GM21447 (cell line): ENCODE measurements around the gene TMEM263.
"Not testable (repeated sequence)": the region's sequence is repeated elsewhere in the genome, so short reads cannot be mapped to it uniquely, and the experiment has no call there.

ENCODE experiments used
- ATAC-seq: cut with Tn5 transposase; IDR thresholded peaks from one replicate; pipeline ENCODE4 v1.9.1; 2021; ENCODE audit not compliant: unreplicated experiment

TMEM263 gene

GRCh38 chr12:106955377-106956047 is at the start of gene TMEM263:
Gene TMEM263, plus strand, starts transcription at chr12:106955907. Its CDS starts 11,210 bp downstream, at chr12:106967117.
- ATAC-seq, result peak; percentile 65

- ATAC-seq, result no peak
Measured at GRCh38 chr12:106906715-106907114, 49.0 kb upstream of the TMEM263 start.

GRCh38 chr12:106907411-106907810 is 48.3 kb upstream of the TMEM263 start:
- ATAC-seq, result no peak

DNA sequence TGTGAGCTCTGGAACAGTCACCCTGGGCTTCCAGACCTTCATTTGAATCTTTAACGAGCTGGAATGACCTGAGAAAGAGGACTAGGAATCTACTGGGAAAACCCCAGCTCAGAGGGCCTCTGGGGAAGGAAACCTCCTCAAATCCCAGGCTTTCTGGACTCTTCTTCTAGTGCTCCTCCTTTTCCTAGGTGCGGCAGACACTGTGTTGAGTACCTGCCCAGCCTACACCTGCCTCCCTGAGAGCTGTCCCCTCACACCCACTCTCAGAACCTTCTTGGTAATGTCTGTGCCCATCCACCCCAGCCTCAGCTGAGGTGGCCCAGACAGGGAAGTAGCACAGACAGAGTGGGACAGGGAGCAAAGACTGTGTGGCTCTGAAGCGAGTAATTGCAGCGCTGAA is 47.9 kb upstream of the TMEM263 start:
- no peak for ATAC-seq

DNA sequence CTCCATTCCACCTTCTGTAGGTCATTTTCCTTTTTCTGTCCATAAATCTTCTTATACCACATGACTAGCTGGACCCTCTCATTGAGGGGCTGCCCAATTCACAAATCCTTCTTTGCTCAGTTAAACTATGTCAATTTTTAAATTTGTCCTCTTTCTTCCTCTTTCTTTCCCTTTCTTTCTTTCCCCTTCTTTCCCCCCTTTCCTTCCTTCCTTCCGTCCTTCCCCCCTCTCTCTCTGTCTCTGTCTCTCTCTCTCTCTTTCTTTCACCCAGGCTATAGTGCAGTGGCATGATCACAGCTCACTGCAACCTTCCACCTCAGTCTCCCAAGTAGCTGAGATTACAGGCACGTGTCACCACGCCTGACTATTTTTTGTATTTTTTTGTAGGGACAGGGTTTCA is 47.1 kb upstream of the TMEM263 start:
- no peak for ATAC-seq

GRCh38 chr12:106910202-106910601 is 45.5 kb upstream of the TMEM263 start:
- peak; percentile 56 for ATAC-seq

GRCh38 chr12:106911581-106911980 is 44.1 kb upstream of the TMEM263 start:
- ATAC-seq, result no peak

GRCh38 chr12:106913456-106913855 is 42.3 kb upstream of the TMEM263 start:
- no peak for ATAC-seq

- peak; percentile 77 for ATAC-seq
Measured at GRCh38 chr12:106914796-106915634, 40.7 kb upstream of the TMEM263 start.

- ATAC-seq, result peak; percentile 14
Measured at GRCh38 chr12:106915635-106916026, 40.1 kb upstream of the TMEM263 start.

- ATAC-seq, result no peak
Measured at GRCh38 chr12:106917503-106917902, 38.2 kb upstream of the TMEM263 start.

DNA sequence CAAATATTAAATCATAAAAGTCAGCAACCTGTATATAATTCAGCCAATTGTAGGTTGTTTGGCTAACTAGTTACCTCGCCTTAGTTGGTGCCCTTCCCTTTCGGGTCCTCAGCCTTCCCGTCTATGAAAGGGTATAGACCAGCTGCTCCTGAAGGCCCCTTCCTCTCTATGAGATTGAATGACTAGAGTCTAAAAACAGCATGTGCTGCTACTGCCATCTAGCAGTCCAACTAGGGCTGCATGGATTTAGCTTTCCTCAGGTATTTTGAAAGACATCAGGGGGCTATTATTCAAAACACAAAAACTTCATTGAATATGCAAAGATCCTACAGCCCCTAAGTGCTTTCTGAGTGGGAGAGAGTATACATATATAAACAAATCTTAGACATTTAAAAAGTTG is 37.0 kb upstream of the TMEM263 start:
- no peak for ATAC-seq

DNA sequence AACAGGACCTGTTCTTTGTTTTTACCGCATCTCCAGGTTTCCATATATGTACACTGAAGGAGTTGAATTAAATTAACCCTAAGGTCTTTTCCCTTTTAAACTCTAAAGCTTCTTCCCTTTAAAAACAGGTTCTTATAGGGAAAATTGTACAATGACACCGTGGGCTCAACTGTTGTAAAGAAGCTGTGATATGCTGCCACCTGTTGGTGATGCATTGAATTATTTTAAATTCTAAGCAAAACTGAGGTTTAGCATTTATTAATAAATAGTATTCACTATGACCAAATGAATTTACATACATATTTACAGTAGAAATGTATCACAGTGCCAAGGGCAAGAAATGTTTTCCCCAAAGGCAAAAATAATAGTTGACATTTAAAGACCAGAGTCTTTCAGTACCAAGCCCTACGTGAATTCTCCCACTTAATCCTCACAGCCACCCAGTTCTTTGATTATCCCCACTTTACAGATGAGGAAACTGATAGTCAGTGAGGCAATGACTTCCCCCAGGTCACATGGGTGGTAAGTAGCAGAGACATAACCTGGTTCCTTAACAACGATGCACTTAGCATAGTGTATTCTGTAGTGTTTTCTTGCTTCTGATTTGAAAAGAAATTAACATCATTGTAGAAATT is 35.7 kb upstream of the TMEM263 start:
- ATAC-seq, result no peak

- ATAC-seq, result not testable (repeated sequence)
Measured at GRCh38 chr12:106921976-106922375, 33.7 kb upstream of the TMEM263 start.

- not testable (repeated sequence) for ATAC-seq
Measured at GRCh38 chr12:106923594-106923993, 32.1 kb upstream of the TMEM263 start.

DNA sequence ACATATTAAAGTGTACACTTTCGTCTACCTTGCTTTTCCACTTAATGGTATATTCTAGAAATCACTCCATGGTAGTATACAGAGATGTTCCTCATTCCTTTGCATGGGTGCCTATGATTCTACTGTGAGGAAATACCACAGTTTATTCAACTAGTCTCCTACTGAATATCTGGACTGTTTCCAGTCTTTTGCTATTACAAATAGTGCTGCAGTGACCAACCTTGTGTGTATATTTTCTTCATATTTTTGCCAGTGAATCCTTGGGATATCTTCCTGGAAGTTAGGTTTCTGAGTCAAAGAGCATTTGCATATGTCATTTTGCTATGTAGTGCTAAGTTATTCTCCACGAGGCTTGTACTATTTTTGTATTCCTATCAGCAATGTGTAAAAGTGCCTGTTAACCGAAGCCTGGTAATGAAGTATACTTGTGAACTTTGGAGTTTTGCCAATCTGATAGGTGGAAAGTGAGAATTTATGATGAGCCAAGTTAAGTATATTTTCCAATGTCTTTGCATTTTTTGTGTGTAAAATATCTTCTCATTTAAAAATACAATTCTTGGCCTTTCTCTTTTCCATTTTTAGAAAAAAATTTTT is 31.3 kb upstream of the TMEM263 start:
- no peak for ATAC-seq

GRCh38 chr12:106926657-106927056 is 29.1 kb upstream of the TMEM263 start:
- no peak for ATAC-seq

DNA sequence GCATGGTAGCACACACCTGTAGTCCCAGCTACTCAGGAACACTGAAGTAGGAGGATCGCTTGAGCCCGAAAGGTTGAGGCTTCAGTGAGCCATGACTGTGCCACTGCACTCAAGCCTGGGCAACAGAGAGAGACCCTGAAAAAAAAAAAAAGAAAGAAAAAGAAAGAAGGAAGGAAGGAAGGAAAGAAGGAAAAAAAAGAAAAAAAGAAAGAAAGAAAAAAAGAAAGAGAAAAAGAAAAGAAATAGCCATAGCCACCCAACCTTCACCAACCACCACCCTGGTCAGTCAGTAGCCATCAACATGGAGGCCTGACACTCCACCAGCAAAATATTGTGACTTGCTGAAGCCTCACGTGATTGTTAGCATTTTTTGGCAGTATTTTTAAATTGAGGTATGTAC is 21.4 kb upstream of the TMEM263 start:
- ATAC-seq, result no peak

- no peak for ATAC-seq
Measured at GRCh38 chr12:106941481-106942156, 14.1 kb upstream of the TMEM263 start.

GRCh38 chr12:106942775-106943174 is 12.9 kb upstream of the TMEM263 start:
- no peak for ATAC-seq
